Skeletal muscle cell (primary cell): ENCODE measurements around the gene NPAS1.

Experiments
- DNase-seq: peaks from one replicate; pipeline ENCODE4 v3.0.0-alpha.2; 2010; ENCODE audit warnings: low read depth
- H3K4me3 ChIP-seq: 2 replicates; pipeline ENCODE4 v1.5.1; 2011; ENCODE audit warnings: low read depth, mild to moderate bottlenecking, control low read depth, low read length, moderate library complexity

The NPAS1 gene

GRCh38 chr19:47012617-47013016 is 7.0 kb upstream of the NPAS1 start:
- no peak overlapping the region for H3K4me3 ChIP-seq

DNA sequence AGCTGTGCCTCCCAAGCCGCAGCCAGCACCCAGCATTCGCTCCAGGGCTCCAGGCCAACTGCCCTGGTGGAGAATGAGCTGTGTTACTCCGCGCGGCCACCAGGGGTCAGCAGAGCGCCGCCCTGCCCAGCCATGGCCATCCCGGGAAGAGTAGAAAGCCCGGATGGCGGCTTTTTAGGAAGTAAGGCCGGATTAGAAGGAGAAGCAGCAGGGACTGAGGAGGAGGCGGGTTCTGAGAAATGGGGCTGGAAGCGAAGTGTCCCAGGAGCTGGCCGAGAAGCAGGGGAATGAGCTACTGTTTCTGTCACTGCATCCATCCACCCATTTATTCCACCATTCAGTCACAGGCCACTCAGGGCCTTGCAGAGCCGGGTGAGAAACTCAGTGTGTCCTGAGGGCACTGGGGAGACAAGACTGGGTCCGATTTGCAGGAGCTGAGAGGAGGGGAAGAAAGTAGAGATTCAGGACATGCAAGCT is 6.6 kb upstream of the NPAS1 start:
- no peak for DNase-seq

More at GRCh38 chr19:47012617-47013016, 7.0 kb upstream of the NPAS1 start:
- DNase-seq: no peak

GRCh38 chr19:47018923-47019322 is 714 bp upstream of the NPAS1 start:
- no peak for DNase-seq
- H3K4me3 ChIP-seq: no peak overlapping the region

More for the DNA sequence above, 6.6 kb upstream of the NPAS1 start:
- no peak overlapping the region for H3K4me3 ChIP-seq

GRCh38 chr19:47020132-47020805 is 632 bp downstream of the NPAS1 start:
- H3K4me3 ChIP-seq: peak overlapping the region; percentile 55
- no peak for DNase-seq

DNA sequence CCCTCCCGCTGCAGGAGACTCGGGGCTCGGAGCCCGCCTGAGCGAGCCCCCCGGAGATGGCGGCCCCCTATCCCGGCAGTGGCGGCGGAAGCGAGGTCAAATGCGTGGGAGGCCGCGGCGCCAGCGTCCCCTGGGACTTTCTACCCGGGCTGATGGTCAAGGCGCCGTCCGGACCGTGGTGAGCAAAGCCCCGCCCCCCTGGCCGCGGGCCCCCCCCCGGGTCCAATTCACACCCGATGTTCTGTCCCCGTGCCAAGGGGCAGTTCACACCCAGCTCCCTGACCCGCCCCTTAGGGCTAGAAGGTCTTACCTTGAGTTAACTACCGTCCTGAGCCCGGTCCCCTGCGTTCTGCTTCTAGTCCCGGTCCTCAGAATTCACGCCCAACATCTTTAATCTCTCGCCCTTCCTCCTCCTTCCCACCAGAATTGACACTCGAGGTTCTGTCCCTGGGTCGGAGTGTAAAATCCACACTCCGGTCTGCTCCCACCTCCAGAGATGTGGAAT is 1.4 kb downstream of the NPAS1 start:
- no peak for DNase-seq
- H3K4me3 ChIP-seq: peak overlapping the region; percentile 55

- H3K4me3 ChIP-seq: peak overlapping the region; percentile 55
- no peak for DNase-seq
Measured at GRCh38 chr19:47021536-47022139, 2.0 kb downstream of the NPAS1 start.

GRCh38 chr19:47022140-47022536 is 2.5 kb downstream of the NPAS1 start:
- no peak for DNase-seq
- no peak overlapping the region for H3K4me3 ChIP-seq

DNA sequence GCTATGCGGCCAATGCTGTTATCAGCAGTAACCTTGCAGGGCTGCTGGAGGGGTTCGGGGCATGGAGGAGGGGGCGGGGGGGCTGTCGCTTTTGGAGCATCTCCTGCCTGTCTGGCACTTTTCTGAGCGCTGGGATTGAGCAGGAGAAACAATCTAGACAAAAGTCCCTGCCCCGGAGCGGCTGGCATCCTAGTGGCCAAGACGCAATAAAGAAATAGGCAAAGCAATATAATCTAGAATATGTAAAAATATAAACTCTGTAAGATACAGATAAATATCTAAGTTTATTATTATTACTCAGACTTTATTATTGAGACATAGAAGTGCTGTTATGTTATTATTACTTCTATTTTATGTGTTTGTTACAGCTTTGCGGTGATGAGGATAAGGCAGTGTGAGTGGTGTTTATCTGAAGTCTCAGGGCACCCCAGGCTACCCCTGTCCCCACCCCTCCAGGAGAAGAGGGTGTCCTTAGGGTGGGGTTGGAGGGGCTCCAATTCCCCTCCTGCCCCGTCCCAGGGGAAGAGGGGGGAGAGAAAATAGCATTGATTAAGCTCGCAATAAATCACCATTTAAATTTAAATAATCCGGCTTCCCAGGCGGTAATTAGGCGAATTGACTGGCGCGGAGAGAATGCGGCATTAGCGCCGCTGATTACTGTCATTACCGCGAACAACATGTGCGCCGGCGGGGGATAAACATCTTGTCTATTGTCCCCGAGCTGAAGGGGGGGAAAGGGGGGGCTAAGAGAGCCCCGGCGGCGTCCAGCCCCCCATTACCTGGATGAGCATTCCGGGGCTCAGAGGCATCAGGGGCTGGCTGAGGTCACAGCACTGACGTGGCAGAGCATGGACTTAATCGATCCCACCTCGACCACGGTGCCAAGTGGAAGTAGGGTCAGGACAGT is 3.2 kb downstream of the NPAS1 start:
- no peak overlapping the region for H3K4me3 ChIP-seq
- no peak for DNase-seq

DNA sequence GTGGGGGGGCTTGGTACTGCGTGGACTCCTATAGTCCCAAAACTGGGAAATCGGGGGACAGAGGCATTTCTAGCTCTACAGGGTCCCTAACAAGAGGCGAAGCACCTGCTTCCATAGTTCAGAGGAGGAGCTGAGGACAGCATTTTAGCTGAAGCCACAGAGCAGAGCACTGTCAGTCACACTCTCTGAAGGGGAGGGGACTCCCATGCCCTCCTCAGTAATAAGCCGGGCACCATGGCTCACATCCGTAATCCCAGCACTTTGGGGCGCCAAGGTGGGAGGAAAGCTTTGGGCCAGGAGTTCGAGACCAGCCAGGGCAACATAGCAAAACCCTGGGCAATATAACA is 3.8 kb downstream of the NPAS1 start:
- no peak overlapping the region for H3K4me3 ChIP-seq
- DNase-seq: no peak

DNA sequence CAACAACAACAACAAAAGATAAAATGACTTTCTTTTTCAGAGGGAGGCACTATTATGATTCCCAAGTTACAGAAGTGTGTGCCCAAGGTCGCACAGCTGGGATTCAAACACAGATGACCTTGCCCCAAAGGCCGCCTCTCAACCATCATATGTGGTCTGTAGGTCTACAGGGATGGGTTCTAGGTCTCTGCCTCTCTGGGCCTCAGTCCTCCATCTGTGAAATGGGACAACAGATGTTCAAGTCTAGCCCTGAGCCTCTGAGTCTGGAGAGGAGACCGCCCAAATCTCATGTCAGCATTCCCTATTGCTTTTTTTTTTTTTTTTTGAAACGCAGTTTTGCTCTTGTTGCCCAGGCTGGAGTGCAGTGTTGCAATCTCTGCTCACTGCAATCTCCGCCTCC is 4.9 kb downstream of the NPAS1 start:
- no peak for DNase-seq
- H3K4me3 ChIP-seq: no peak overlapping the region

DNA sequence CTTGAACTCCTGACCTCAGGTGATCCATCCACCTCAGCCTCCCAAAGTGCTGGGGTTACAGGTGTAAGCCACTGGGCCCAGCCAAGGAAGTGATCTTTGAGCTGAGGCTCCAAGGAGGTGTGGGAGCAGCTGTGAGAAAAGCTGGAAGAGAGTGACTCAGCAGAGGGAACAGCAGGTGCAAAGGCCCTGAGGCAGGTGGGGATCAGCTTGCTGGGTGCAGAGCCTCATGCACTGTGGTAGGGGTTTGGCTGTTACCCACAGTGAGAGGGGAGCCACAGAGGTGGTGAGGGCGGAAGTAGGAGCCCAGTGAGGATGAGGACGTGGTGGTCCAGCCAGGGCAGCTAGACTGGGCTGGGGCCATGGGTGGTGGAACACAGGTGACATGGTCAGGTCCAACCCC is 6.5 kb downstream of the NPAS1 start:
- no peak for DNase-seq
- H3K4me3 ChIP-seq: no peak overlapping the region

GRCh38 chr19:47026889-47027288 is 7.3 kb downstream of the NPAS1 start:
- no peak overlapping the region for H3K4me3 ChIP-seq
- no peak for DNase-seq

- H3K4me3 ChIP-seq: no peak overlapping the region
- DNase-seq: no peak
Measured at GRCh38 chr19:47027586-47028088, 8.0 kb downstream of the NPAS1 start.

- no peak overlapping the region for H3K4me3 ChIP-seq
- no peak for DNase-seq
Measured at GRCh38 chr19:47028195-47028601, 8.6 kb downstream of the NPAS1 start.

DNA sequence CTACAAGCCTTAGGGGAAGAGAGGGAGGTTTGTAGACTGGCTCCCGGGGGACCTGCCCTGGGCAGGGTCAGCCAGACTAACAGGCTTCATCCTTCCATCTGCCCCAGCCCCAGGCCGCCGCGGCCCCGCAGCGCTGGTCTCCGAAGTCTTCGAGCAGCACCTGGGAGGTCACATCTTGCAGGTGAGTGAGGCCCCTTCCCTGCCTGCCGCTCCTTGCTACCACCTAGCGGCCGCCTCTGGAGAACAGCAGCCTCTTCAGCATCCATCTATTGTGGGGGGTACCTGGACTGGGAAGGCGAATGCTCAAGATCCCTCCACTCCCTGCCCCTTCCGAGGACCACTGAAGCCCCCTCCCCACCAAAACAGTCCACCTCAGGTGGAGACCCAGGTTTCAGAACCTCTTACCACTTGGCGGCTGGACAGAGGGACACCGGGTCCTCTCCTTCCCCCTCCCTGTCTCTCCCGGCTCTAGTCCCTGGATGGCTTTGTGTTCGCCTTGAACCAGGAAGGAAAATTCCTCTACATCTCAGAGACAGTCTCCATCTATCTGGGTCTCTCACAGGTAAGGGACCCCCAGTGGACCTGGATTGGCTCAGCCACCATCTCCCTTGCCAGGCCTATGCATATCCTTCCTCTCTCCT is 12.7 kb downstream of the NPAS1 start:
- no peak for DNase-seq
- no peak overlapping the region for H3K4me3 ChIP-seq

DNA sequence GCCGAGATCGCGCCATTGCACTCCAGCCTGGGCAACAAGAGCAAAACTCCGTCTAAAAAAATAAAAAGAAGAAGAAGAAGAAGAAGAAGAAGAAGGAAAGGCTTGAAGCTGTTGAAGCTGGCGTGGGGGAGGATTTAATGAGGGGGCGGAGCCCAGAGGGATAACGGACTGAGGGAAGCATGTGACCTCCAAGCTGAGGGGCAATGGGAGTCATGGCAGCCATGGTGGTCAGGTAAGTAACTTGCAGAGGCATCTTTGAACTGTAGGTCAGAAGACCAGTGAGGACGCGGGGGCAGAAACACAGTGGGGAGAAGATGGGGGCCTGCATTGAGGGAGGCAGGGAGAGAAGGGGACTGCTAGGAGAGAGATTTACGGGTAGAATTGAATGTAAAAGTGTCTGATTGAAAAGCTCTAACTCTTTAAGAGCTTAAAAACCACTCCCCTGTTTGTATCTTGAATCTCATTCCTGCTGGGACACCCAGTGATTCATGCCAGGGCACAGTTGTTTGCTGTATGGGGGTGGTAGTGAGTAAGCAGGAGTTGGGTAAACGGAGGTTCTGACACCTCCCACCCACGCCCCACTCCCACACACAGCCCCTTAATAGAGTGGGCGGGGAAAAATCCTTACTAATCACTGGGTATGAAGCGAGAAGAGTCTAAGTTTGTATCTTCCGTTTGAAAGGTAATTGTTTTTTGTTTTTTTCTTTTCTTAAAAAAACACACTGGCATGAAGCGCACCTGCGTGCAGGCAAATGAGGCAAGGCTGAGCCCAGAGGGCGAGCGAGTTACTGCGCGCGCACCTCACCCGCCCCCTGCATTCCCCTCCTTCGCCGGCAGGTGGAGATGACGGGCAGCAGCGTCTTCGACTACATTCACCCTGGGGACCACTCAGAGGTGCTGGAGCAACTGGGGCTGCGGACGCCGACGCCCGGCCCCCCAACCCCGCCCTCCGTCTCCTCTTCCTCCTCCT is 15.8 kb downstream of the NPAS1 start:
- DNase-seq: peak; percentile 58

GRCh38 chr19:47036097-47036651 is 16.5 kb downstream of the NPAS1 start:
- DNase-seq: no peak
- peak overlapping the region; percentile 47 for H3K4me3 ChIP-seq

More for the DNA sequence above, 15.8 kb downstream of the NPAS1 start:
- H3K4me3 ChIP-seq: peak overlapping the region; percentile 47

GRCh38 chr19:47037766-47038165 is 18.1 kb downstream of the NPAS1 start:
- H3K4me3 ChIP-seq: no peak overlapping the region
- no peak for DNase-seq
